ENCODE measurements around the gene PLA2G12A. TPM values are rescaled to one million over a fixed set of nuclear protein-coding genes. Genes with fewer than 3 reads are reported as not detected.

The PLA2G12A gene
- total and polyA plus RNA-seq, 9 of the 15 experiments (the other 6 are each of a cell fraction or from before 2014, with no cell fraction given) = 24.2 to 226 (median 80.5) TPM

DNA sequence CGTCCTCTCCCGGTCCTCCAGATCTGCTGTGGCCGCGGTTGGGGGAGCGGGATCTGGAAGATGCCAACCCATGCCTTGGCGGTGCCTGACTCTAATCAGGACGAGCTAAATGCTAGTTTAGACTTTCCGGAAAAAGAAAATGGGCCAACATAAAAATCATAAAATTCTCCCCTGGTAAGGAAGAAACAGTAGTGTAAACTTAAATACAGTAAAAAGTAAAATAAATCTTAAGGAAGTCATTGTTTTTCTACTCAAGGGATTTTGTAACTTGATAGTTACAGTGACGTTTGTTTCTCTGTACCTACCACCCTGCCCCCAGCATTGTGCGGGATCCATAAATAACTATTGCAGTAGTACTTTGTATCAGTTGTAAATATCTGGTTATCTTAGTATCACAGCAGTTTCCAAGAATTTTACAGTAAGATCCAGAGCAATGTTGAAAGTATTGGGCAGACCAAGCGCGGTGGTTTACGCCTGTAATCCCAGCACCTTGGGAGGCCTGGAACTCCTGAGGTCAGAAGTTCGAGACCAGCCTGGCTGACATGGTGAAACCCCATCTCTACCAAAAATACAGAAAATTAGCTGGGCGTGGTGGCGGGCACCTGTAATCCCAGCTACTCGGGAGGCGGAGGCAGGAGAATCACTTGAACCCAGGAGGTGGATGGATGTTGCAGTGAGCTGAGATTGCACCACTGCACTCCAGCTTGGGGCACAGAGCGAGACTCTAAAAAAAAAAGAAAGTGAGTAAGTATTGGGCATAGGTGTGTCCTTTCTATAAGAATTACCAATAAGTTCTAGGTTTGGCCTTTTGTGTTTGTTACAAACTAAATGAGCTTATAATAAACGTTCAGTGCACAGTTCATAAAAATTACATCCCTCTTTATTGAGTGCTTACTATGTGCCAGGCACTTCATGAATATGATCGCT, 1.0 kb upstream of the PLA2G12A start (continued):
- TF ChIP-seq, protein P1, sequence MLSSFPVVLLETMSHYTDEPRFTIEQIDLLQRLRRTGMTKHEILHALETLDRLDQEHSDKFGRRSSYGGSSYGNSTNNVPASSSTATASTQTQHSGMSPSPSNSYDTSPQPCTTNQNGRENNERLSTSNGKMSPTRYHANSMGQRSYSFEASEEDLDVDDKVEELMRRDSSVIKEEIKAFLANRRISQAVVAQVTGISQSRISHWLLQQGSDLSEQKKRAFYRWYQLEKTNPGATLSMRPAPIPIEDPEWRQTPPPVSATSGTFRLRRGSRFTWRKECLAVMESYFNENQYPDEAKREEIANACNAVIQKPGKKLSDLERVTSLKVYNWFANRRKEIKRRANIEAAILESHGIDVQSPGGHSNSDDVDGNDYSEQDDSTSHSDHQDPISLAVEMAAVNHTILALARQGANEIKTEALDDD (IDR thresholded peaks at IDR 0.05) = 0 out of 2 replicates have a peak, but pooled peaks have one; percentile 43
- TF ChIP-seq, protein P2, sequence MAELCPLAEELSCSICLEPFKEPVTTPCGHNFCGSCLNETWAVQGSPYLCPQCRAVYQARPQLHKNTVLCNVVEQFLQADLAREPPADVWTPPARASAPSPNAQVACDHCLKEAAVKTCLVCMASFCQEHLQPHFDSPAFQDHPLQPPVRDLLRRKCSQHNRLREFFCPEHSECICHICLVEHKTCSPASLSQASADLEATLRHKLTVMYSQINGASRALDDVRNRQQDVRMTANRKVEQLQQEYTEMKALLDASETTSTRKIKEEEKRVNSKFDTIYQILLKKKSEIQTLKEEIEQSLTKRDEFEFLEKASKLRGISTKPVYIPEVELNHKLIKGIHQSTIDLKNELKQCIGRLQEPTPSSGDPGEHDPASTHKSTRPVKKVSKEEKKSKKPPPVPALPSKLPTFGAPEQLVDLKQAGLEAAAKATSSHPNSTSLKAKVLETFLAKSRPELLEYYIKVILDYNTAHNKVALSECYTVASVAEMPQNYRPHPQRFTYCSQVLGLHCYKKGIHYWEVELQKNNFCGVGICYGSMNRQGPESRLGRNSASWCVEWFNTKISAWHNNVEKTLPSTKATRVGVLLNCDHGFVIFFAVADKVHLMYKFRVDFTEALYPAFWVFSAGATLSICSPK (IDR thresholded peaks at IDR 0.05; ENCODE audit: borderline replicate concordance) = no peak
- TF ChIP-seq, protein P3, sequence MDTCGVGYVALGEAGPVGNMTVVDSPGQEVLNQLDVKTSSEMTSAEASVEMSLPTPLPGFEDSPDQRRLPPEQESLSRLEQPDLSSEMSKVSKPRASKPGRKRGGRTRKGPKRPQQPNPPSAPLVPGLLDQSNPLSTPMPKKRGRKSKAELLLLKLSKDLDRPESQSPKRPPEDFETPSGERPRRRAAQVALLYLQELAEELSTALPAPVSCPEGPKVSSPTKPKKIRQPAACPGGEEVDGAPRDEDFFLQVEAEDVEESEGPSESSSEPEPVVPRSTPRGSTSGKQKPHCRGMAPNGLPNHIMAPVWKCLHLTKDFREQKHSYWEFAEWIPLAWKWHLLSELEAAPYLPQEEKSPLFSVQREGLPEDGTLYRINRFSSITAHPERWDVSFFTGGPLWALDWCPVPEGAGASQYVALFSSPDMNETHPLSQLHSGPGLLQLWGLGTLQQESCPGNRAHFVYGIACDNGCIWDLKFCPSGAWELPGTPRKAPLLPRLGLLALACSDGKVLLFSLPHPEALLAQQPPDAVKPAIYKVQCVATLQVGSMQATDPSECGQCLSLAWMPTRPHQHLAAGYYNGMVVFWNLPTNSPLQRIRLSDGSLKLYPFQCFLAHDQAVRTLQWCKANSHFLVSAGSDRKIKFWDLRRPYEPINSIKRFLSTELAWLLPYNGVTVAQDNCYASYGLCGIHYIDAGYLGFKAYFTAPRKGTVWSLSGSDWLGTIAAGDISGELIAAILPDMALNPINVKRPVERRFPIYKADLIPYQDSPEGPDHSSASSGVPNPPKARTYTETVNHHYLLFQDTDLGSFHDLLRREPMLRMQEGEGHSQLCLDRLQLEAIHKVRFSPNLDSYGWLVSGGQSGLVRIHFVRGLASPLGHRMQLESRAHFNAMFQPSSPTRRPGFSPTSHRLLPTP (IDR thresholded peaks at IDR 0.05; ENCODE audit: borderline replicate concordance, extremely low read depth, insufficient read length) = peak; percentile 55
- no peak for TF ChIP-seq POLR3A (IDR thresholded peaks at IDR 0.05; ENCODE audit: borderline replicate concordance, extremely low read depth, insufficient read depth, insufficient read length)

Measured in K562 (cell line).